Smooth muscle cell of bladder (primary cell): ENCODE measurements around the gene ZIC1. TPM values are rescaled to one million over a fixed set of nuclear protein-coding genes. Genes with fewer than 3 reads are reported as not detected.

Experiments used
- total RNA-seq: library from RNA; depleted of rRNA; stranded (reverse); fragments of >200 nt; gene quantifications from 2 replicates; pipeline ENCODE4 v1.2.3, GENCODE V29; 2014

Gene ZIC1
- total RNA-seq = not detected in 2 replicates

DNA sequence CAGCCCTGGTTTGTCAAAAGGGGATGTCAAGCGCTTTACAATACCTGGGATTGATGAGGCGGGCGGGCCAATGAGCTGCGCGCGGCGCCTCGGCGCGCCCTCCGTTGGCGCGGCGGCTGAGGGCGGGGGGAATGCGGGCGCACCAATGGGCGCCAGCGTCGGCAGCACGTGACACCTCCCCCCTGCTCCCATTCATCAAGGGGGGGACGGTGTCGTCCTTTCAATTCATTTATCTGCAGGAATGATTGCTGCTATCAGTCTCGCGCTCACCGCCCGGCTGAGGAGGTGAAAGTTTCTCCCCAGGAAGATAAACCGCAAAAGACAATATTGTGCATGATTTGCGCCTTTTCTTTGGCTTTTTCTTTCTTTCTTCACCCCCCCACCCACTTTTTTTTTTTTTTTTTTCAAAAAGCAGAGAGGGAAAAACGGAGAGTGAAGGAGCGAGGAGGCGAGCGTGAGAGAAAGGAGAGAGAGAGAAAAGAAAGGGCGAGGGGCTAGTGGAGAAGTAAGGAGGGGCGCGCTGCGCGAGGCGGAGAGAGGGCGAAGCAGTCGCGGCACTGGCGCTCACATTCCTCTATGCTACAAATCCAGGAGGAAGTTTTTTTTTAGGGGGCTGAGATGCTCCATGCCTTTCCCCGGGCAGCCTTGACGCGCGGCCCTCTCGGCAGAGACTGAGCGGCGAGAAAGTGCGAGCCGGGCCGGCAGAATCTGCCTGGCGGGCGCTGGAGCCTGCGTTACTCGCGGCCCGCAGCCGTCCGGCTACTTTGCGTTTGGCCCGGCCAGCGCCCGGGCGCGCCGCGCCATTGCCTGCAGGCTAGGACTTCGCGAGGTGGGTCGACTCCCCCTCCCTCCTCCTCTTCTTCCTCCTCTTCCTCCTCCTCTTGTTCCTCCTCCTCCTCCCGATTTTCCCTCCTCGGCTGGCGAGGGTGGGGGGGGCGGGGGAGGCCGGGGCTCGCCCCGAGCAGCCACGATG lies at the start of gene ZIC1:
ZIC1 (plus strand) TSS at position 223 of the 973 bp plus-strand sequence; CDS start at position 971, 748 bp downstream.

DNA sequence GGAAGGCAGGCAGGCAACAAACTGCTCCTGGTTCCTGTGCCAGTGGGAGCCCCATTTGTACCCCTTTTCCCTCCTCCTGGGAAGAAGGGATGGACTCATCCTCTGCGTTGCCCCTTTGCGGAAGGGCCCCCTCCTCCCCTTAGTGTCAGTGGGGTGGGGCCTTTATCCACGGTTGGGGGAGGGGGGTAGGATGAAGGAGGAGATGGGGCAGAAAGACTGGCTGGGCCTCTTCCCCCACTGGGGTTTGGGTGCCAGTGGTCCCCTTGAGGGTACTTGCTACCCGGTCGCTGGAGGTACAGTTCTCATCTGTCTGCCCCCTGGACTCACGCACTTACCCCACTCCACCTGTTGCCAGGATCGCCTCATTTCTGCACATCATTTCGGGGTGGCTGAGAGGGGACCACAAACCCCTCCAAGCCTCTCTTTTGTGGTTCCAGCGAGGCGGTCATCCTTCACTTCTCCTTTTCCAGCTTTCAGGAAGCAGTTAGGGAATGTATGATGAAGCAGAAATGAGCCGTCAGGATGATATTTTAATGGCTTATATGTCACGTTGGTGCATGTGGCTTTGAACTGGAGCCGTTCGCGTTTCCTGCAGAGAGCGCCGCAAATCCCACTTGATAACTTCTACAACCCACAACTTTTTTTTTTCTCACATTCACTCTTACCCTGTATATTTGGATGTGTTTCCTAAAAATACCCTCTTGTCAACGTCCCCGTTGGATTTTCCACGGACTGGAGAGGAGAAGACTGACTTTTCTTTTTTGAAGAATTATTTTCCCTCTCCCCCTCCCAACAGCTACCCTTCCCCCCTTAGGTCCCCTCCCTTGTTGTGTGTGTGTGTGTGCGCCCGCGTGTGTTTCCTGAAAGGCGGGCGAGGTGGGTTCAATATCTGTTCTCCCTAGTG lies 2.9 kb upstream of the ZIC1 start, which contains the start of gene ZIC4:
ZIC4 (minus strand) TSS at position 516 of the 904 bp plus-strand sequence. CDS start 3,746 bp downstream, outside the sequence.

Other genes starting within 250 kb of the ZIC1 start
- gene ZIC4, start 2.8 kb upstream of the ZIC1 start, total RNA-seq = not detected in 2 replicates